ENCODE measurements around the gene NFIC.
"Not testable (repeated sequence)": the region's sequence is repeated elsewhere in the genome, so short reads cannot be mapped to it uniquely, and the experiment has no call there.

Gene NFIC

DNA sequence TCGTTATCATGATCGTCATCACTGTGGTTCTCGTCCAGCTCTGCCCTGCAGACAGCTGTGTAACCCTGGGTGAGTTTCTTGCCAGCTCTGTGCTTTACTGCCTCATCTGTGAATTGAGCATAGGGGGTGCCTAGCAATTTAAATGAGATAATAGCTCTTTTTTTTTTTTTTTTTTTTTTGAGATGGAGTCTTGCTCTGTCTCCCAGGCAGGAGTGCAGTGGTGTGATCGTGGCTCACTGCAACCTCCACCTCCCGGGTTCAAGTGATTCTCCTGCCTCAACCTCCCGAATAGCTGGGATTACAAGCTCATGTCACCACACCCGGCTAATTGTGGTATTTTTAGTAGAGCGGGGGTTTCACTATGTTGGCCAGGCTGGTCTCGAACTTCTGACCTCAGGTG lies 25.5 kb downstream of the NFIC start:
- DNase-seq (ENCODE audit: extremely low spot score, insufficient read length, low read depth); FAIRE-seq: not testable (repeated sequence)

DNA sequence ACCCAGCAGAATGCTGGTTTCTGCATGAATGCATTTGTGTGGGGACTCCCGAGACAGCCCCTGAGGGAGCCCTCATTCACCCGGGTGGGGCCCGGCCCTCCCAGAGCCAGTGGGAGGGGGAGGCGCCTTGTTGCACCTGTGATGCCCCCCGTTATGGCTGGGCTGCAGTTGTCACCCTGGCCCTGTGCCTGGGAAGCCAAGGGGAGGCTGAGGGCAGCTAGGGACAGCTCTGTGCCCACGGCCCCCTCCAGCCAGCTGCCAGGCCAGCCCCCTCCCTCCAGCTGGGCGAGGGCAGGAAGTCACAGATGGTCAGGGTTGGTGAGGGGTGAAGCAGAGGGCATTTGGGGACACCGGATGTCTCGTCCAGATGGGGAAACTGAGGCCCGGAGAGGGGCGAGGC lies 26.1 kb downstream of the NFIC start:
- FAIRE-seq (no peak), DNase-seq (ENCODE audit: extremely low spot score, insufficient read length, low read depth) (no peak)

DNA sequence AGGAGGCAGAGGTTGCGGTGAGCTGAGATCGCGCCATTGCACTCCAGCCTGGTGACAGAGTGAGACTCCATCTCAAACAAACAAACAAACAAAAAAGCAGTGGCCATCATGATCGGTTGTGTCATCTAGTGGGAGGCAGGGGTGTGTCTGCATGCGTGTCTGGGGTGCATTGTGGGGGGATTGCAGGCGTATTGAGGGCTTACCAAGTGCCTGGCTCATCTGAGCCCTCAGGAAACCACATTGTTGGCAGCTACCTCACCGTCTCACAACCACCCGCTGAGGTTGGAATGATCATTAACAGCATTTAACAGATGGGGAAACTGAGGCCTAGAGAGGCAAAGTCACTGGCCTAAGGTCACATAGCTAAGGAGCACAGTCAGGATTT lies 30.5 kb downstream of the NFIC start:
- DNase-seq (ENCODE audit: extremely low spot score, insufficient read length, low read depth): no peak
- no peak for FAIRE-seq

DNA sequence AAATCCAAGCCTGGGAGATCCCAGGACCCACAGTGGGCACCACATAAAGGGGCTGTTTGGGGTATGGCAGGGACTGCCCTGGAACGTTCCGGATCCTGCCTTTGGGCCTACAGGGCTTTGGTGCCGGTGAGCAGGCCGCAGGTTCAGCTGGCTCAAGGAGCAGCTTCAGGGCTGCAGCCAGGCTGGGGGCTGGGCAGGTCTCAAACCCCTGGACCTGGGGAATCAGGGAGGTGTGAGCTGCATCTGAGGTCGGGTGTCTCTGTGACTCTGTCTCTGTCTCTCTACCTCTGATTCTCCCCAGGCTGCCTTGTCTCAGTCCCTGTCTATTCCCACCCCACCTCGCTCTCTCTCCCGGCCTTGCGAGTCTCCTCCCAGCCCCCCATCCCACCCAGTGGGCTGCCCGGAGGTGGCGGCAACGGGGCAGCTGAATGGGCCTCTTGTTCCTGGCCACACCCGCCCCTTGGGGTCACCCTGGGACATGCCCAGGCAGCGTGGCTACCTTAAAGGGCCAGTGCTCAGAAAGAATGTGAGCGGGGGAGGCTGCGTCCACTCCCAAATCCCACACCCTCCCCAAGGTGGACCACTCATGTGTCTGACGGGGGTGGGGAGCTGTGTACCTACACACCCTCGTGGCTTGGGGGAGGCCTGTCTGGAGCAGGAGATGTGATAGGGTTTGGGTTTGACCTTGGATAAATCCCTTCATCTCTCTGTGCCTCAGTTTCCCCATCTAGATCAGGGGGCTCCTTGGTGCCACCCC lies 31.1 kb downstream of the NFIC start:
- no peak for DNase-seq (ENCODE audit: extremely low spot score, insufficient read length, low read depth)
- FAIRE-seq: no peak

DNA sequence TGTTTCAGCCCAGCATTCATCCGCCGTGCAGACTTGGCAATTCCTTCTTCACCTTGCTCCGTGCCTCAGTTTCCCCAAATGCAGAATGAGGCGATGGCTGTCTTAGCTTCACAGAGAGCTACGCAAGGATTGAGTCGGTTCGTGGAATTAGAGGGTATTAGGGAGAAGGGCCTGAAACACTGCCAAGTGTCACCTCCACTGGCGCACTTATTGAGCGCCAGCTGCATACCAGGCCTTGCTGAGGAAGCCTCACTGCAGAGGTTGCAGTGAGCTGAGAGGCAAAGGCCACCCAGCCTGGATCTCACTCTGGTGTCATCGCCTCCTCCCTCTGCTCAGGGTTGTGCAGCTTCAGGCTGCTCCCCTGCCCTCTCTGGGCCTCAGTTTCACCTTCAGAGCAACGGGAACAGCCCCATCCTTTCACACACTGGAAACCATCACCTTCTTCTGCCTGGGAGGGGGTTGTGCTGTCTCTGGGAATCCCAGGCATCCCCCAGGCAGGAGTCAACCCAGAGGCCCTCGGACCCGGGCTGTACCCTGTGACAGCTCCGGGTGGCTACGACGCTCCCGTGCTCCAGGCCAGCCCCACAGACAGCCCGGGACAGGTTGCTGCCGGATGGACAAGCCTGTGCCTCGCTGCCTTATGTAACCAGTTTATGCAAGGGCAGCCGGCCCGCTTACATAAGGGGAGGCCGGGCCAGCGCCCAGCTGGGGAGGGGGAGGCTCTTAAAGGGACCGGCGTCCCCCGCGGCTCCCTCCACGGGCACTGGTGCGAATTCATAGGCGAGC lies 31.9 kb downstream of the NFIC start:
- no peak for DNase-seq (ENCODE audit: extremely low spot score, insufficient read length, low read depth)
- no peak for FAIRE-seq

DNA sequence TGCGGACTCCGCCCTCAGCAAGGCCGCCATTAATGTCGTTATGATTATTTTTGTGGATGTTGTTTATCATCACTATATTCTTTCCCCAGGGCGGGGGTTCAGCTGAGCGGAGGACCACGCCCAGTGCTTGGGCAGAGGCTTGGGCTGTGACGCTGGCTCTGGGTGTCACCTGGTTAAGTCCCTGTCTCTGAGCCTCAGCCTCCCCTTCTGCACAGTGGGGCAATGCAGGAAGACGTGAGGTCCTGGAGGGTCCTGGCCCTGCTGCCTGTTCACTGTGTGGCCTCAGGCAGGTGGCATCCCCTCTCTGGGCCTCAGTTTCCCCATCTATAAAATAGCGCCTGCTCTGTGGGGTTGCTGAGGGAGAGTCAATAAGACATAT lies 32.5 kb downstream of the NFIC start:
- FAIRE-seq: no peak
- DNase-seq (ENCODE audit: extremely low spot score, insufficient read length, low read depth): no peak

DNA sequence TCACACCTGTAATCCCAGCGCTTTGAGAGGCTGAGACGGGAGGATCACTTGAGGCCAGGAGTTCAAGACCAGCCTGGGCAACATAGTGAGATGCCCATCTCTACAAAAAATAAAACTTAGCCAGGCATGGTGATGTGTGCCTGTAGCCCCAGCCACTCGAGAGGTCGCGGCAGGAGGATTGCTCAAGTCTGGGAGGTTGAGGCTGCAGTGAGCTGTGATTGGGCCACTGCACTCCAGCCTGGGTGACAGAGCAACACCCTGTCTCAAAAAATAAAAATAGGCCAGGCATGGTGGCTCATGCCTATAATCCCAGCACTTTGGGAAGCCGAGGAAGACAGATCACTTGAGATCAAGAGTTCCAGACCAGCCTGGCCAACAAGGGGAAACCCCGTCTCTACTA lies 32.9 kb downstream of the NFIC start:
- not testable (repeated sequence) for DNase-seq (ENCODE audit: extremely low spot score, insufficient read length, low read depth); FAIRE-seq

DNA sequence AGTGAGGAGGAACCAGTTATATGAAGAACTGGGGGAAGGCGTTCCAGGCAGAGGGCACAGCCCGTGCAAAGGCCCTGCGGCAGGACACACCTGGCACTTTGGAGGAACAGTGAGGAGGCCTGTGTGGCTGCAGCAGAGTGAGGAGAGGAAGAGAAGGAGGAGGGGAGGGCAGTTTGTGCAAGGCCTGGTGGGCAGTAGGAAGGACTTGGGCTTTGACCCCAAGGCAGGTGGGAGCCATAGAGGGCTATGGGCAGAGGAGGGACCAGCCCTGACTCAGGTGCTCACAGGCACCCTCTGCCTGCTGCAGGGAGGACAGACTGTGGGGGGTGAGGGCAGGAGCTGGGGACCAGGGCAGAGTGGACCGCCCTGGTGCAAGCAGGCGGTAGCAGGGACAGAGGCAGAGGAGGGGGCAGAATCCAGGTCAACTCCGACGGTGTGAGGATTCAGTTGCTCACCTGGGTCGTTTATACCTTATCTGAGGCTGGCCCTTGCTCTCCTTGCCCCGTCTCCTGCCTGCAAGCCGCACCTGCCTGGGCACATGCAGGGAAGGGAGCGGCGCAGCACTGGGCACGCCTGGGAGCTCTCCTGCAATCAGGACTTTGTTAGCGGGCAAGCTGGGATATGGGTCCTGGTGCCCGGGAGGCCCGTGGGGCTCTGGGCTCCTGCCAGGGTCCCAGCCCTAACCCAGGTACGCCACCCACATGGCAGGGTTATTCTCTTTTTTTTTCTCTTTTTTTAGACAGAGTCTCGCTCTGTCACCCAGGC lies 34.8 kb downstream of the NFIC start:
- FAIRE-seq (no peak), DNase-seq (ENCODE audit: extremely low spot score, insufficient read length, low read depth) (no peak)

DNA sequence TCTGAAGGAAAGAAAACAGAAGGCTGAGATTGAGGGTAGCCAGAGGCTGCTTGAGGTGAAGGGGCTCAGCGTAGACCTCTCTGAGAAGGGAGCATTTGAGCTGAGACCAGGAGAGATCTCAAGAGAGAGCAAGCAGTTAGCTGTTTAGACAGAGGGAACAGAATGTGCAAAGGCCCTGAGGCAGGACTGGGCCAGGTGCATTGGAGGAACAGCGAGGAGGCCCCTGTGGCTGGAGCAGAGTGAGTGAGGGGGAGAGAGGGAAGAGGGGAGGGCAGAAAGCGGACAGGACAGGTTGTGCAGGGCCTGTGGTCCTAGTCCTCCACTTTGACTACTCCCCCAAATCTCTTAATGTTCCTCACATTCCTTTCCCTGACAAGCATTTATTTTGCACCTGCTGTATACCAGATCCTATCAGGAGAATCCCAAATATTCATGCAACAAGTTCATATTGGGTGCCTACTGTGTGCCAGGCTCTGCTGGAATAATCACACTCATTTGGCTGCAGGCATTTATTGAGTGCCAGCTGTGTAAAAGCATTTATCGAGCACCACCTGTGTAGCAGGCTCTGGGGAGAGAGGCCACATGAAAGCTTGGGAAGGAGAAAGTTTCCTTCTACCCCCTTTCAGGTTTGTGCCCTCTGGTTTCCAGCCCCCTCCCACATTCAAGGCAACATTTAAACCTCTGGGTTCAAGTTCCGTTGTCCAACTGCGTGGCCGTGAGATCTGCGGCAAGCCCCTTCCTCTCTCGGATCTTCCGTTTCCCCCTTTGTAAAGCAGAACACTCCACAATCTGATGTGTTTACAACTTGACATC lies 36.5 kb downstream of the NFIC start:
- no peak for FAIRE-seq
- no peak for DNase-seq (ENCODE audit: extremely low spot score, insufficient read length, low read depth)

DNA sequence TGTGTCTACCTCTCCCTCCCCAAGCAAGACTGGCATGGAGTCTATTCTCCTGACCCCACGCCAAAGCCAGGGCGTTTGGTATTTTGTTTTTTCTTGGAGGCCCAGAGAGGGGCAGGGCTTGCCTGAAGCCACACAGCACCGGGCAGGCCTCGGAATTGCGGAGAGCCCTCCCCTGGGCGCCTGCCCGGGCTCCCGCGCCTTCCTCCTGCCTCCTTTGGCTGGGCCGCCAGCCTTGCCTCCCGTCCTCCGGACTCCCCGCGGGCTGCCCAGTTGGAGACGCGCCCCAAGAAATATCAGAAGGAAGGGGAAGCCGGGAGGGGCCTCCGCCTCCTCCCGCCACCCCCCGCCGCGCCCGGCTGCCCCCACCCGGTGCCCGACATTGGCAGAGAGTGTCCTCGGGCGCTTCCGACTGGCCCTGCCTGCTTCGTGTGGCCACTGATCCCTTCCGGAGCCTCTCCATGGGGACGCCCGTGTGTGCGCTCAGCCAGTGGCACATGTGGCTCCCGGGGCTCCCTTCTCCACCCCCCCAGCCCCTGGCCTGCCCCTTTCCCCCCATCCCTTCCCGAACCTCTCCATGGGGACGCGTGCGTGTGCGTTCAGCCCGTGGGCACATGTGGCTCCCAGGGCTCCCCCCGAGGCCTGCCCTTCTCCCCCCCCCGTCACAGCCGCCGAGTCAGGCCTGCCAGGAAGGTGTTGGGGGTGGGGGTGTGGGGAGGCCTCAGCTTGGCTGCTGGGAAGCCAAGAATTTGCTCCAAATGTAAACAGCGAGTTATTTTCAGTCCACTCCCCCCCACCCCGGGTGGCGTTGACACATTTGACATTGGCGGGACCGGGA lies 37.3 kb downstream of the NFIC start:
- no peak for FAIRE-seq

DNA sequence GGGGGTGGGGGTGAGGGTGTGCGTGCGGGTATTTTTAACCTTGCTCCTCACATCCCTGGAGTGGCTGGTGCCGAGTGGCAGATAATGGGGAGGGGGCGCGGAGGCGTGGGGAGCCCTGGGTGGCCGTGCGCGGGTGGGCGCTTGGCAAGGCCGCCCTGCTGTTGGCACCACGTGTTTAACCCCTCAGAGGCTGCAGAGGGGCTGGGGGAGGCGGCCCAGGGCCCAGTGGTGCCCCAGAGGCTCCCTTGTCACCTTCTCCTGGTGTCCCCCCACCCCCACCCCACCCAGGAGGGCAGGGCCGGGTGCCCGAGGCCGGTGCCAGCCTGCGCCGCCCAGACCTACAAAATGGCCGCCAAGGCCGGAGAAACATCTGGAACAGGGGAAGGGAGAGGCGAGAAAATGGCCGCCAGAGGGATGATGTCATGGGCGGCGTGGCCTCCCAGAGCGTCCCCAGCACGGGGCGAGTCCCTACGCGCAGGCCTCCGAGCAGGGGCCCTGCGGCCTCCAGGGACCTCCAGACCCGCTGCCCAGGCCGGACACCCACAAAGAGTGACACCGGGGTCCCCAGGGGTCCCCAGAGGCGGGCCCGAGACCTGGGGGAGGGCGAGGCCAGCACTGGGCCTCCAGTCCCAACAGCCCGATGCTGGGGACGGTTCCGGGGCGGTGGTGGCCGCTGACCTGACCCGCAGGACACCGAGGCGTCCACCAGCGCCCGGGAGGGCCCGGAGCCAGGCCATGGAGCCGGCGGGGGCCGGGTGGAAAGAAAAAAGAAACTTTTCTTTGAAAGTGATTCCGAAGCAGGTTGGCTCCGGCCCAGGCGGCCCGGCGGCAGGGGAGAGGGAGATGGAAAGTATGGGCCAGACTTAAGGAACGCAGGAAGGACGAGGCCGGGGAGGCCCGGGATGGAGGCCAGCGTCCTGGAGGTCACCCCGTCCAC lies 38.2 kb downstream of the NFIC start:
- DNase-seq (ENCODE audit: extremely low spot score, insufficient read length, low read depth): no peak
- FAIRE-seq: no peak

More for the DNA sequence above, 37.3 kb downstream of the NFIC start:
- DNase-seq (ENCODE audit: extremely low spot score, insufficient read length, low read depth): no peak

DNA sequence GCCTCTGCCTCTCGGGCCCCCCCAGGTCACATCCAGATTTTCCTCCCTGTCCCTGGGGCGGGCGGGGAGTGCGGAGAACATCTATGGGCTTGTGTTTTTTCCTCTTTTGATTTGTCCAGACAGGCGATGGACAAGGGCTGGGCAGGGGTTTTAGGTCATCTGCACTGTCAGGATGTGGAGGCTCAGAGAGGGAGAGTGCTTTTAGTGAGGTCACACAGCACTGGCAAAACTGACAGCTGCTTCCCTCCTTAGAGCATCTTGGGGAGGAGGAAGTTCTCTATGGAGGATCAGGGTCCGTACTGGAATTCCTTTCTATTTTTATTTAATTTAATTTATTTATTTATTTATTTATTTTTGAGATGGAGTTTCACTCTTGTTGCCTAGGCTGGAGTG lies 38.9 kb downstream of the NFIC start:
- DNase-seq (ENCODE audit: extremely low spot score, insufficient read length, low read depth) (no peak), FAIRE-seq (no peak)

DNA sequence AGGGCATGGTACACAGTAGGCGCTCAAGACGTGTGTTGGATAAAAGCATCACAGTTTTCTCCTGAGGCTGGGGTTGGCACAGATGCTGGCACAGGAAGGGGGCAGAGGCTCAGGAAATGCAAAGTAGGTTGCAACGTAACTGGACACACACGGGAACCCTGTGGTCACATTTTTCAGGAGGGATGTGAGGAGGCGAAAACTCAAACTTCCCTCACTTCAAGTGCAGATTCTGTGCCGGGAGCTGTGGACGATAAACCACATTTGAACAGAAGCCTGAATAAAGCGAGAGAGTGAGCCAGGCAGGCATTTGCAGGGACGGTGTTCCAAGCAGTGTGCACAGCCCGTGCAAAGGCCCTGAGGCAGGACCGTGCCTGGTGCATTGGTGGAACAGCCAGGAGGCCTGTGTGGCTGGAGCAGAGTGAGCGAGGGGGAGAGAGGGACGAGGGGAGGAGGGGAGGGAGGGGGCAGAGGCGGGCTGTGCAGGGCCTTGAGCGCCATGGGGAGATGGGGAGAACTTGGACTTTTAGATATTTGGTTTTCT lies 40.3 kb downstream of the NFIC start:
- DNase-seq (ENCODE audit: extremely low spot score, insufficient read length, low read depth): no peak
- no peak for FAIRE-seq

DNA sequence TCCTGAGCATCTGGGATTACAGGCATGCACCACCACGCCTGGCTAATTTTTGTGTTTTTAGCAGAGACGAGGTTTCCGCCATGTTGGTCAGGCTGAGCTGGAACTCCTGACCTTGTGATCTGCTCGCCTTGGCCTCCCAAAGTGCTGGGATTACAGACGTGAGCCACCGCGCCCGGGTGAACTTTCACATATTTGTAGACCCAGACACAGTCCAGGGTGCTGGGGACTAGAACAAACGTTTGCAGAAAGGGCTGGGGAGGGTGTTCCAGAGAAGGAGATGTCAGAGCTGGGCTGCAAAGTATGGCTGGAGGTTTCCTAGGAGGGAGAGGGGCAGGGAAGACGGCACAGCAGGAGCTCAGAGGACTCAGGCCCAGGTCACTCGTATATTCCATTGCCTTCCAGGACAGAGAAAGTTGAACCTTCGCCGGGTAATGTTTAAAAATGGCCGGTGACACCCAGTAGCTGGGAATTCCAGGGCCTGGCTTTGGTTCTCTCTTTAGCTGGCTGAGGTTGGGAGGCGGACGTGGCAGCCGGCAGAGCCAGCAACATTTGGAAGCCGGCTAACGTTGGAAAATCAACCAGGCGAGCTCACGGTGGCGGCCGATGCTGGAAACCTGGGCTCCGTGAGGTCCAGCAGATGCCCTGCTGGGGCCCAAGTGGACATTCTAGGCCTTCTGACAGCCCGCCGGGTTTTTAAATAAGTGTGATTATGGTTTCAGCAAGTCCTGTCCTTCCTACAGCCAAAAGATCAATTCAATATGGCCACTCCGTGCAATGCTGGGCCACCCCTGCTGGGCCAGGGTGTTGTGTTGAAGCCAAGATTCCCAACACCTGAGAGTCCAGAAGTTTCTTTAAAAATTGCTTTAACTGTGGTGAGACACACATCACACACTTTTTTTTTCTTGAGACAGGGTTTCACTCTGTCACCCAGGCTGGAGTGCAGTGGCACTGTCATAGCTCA lies 41.5 kb downstream of the NFIC start:
- no peak for FAIRE-seq
- DNase-seq (ENCODE audit: extremely low spot score, insufficient read length, low read depth): no peak

DNA sequence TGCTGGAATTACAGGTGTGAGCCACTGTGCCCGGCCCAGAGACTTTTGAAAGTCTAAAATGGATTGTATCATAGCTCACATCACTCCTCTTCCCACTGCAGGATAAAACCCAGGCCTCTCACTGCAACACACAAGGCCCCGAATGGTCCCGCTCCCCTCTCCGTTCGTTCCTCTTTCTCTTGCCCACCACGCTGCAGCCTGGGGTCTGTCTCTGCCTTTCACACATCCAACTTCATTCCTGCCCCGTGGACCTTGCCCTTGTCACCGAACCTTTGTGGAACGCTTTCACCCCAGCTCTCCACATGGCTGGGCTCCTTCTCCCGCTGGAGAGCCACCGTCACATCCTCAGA lies 42.6 kb downstream of the NFIC start:
- FAIRE-seq (no peak), DNase-seq (ENCODE audit: extremely low spot score, insufficient read length, low read depth) (no peak)

DNA sequence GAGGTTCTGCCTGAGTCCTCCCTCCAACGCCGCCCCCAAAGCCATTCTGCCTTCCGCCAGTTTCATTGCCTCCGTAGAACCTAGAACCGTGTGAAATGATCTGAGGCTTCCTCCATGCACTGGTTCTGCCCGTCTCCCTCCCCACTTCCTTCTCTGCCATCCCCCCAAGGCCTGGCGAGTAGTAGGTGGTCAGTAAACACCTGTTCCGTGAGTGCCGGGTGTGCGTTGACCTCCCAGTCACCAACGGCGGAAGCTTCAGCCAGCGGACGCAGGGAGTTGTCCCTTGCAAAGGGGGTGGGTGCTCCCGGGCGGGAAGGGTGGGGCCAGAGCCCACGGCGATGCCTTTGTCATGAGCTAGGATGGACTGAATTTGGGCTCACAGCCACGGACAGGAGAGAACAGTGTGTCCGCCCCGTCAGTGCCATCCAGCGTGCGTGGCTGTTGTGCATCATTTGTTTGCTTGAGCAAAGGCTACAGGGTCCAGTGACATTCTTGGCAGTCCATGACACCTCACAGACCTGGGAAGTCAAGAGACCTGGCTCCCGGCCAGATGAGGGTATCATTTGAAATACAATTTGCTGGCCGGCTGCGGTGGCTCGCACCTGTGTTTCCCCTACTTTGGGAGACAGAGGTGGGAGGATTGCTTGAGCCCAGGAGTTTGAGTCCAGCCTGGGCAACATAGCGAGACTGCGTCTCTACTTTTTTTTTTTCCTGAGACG lies 43.1 kb downstream of the NFIC start:
- DNase-seq (ENCODE audit: extremely low spot score, insufficient read length, low read depth) (no peak), FAIRE-seq (no peak)

All from GM18507 (cell line).